ENCODE data around the gene SLC27A5.

- TF ChIP-seq, protein P1, sequence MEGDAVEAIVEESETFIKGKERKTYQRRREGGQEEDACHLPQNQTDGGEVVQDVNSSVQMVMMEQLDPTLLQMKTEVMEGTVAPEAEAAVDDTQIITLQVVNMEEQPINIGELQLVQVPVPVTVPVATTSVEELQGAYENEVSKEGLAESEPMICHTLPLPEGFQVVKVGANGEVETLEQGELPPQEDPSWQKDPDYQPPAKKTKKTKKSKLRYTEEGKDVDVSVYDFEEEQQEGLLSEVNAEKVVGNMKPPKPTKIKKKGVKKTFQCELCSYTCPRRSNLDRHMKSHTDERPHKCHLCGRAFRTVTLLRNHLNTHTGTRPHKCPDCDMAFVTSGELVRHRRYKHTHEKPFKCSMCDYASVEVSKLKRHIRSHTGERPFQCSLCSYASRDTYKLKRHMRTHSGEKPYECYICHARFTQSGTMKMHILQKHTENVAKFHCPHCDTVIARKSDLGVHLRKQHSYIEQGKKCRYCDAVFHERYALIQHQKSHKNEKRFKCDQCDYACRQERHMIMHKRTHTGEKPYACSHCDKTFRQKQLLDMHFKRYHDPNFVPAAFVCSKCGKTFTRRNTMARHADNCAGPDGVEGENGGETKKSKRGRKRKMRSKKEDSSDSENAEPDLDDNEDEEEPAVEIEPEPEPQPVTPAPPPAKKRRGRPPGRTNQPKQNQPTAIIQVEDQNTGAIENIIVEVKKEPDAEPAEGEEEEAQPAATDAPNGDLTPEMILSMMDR (IDR thresholded peaks at IDR 0.05) = no peak
- no peak for TF ChIP-seq POLR2A (IDR thresholded peaks at IDR 0.05)
Observed at GRCh38 chr19:58473775-58474174, 38.0 kb downstream of the SLC27A5 start.

All from heart left ventricle (tissue), 13 donors.